Measurements from ENCODE around the gene MIA2.
"Not testable (repeated sequence)": the region's sequence is repeated elsewhere in the genome, so short reads cannot be mapped to it uniquely, and the experiment has no call there.

MIA2 gene

GRCh38 chr14:39230416-39231035 is 3.2 kb upstream of the MIA2 start:
- DNase-seq (ENCODE audit: low spot score): no peak

DNA sequence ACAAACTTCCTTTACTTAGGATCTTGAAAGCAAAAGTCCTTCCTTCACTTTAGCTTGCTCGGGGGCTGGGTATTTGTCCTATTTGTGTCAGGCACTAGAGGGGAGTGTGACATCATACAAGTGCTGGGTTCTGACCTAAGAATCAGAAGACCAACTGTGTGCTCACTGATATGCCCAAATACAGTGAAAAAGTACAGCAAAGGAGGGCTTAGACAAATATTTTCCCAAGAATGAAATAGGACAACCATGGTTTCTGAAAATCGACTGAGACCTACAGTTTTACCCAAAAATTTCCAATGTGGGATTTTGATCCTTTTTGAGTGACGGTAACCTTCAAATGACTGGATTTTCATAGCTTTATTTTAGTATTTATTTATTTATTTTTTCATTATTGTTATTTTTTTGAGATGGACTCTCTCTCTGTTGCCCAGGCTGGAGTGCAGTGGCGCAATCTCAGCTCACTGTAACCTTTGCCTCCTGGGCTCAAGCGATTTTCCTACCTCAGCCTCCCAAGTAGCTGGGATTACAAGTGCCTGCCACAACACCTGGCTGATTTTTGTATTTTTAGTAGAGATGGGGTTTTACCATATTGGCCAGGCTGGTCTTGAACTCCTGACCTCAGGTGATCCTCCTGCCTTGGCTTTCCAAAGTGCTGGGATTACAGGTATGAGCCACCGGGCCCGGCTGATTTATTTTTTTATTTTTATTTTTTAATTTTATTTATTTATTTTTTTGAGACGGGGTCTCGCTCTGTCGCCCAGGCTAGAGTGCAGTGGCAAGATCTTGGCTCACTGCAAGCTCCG is 1.8 kb upstream of the MIA2 start:
- DNase-seq (ENCODE audit: low spot score): peak; percentile 46

GRCh38 chr14:39232554-39233415 is 930 bp upstream of the MIA2 start:
- no peak for DNase-seq (ENCODE audit: low spot score)

- not testable (repeated sequence) for DNase-seq (ENCODE audit: low spot score)
Observed at GRCh38 chr14:39234986-39235385, 1.3 kb downstream of the MIA2 start.

GRCh38 chr14:39235466-39235865 is 1.8 kb downstream of the MIA2 start:
- not testable (repeated sequence) for DNase-seq (ENCODE audit: low spot score)

GRCh38 chr14:39240769-39241168 is 7.1 kb downstream of the MIA2 start:
- no peak for DNase-seq (ENCODE audit: low spot score)

DNA sequence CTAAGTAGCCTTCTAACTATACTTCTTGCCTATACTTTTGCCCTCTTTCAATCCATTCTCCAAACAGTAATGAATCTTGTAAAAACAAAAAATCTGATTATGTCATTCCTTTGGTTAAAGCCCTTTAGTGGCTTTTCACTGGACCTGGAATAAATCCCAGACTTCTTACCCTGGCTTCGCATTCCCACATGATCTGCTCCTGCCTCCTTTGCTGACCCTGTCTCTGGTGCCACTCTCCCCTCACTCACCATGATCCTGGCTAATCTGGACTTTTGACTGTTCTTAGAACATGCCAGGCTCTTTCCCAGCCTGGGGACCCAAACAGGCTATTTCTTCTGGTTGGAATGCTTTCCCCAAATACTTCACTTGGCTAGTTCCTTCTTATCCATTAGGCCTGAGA is 7.9 kb downstream of the MIA2 start:
- DNase-seq (ENCODE audit: low spot score): no peak

- DNase-seq (ENCODE audit: low spot score): no peak
Observed at GRCh38 chr14:39243831-39244230, 10.1 kb downstream of the MIA2 start.

DNA sequence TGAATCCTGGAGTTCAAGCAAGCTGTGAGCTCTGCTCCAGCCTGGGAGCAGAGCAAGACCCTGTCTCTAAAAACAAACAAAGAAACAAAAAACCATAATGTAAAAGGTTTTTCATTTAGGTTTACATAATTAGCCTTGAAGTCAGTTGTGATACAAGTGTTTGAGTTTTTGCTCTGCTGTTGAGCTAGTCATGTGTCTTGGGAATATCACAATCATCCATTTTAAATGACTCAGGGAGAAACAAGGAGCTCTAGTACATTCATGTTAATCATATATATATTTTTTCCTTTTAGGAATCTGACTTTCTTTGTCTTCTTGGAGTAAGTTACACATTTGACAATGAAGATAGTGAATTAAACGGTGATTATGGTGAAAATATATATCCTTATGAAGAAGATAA is 12.9 kb downstream of the MIA2 start:
- no peak for DNase-seq (ENCODE audit: low spot score)

GRCh38 chr14:39247256-39247655 is 13.5 kb downstream of the MIA2 start:
- no peak for DNase-seq (ENCODE audit: low spot score)

GRCh38 chr14:39251547-39251946 is 17.8 kb downstream of the MIA2 start:
- DNase-seq (ENCODE audit: low spot score): no peak

DNA sequence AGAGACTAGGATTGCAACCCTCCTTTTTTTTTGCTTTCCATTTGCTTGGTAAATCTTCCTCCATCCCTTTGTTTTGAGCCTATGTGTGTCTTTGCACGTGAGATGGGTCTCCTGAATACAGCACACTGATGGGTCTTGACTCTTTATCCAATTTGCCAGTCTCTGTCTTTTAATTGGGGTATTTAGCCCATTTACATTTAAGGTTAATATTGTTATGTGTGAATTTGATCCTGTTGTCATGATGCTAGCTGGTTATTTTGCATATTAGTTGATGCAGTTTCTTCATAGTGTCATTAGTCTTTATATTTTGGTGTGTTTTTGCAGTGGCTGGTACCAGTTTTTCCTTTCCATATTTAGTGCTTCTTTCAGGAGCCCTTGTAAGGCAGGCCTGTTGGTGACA is 23.7 kb downstream of the MIA2 start:
- not testable (repeated sequence) for DNase-seq (ENCODE audit: low spot score)

GRCh38 chr14:39258782-39259545 is 25.2 kb downstream of the MIA2 start:
- DNase-seq (ENCODE audit: low spot score): no peak

GRCh38 chr14:39260161-39260560 is 26.4 kb downstream of the MIA2 start:
- DNase-seq (ENCODE audit: low spot score): not testable (repeated sequence)

DNA sequence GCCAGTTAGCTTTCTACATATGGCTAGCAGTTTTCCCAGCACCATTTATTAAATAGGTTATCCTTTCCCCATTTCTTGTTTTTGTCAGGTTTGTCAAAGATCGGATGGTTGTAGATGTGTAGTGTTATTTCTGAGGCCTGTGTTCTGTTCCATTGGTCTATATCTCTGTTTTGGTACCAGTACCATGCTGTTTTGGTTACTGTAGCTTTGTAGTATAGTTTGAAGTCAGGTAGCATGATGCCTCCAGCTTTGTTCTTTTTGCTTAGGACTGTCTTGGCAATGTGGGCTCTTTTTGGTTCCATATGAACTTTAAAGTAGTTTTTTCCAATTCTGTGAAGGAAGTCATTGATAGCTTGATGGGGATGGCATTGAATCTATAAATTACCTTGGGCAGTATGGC is 28.5 kb downstream of the MIA2 start:
- not testable (repeated sequence) for DNase-seq (ENCODE audit: low spot score)

DNA sequence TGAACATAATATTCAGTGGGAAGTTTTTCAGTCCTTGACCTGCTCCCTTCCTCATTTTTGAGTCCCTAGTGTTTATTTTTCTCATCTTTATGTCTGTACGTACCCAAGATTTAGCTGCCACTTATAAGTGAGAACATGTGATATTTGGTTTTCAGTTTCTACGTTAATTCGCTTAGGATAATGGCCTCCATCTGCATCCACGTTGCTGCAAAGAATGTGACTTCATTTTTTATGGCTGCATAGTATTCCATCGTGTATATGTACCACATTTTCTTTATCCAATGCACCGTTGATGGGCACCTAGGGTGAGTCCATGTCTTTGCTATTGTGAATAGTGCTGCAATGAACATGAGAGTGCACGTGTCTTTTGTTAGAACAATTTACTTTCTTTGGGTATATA is 30.3 kb downstream of the MIA2 start:
- no peak for DNase-seq (ENCODE audit: low spot score)

DNA sequence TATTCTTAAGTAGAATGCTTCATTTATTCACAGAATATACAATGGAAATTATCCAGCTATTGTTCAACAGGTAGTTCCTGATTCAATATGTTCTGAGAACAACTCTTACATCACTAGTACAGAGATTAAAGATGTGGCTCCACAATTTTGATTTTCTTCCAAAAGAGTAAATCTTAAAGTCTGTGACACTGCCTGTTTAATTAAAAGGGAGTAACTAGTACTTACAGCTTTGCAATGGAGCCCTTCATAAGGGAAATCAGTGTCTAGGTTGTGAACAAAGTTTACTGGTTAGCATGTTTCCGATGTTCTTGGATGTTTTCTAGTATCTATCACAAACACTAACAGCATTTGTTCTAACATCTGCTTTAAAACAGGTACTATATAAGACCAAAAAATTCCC is 30.8 kb downstream of the MIA2 start:
- DNase-seq (ENCODE audit: low spot score): no peak

DNA sequence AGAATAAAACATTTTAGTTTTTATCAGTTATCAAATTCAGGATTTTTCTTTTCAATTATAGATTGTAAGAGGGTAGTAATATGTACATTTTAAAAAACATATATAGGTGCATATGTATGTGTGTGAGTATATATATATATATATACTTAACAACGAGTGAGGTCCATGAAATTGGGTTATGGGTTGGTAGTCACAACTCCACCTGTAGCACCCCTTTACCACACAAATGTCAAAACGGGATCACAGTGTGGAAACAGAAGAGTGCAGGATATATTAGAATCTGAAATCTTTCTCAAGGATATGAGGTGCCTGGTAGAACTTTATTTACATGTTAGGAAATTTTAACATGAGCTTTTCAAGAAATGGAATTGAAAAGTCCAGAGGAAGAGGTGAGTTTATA is 31.3 kb downstream of the MIA2 start:
- no peak for DNase-seq (ENCODE audit: low spot score)

DNA sequence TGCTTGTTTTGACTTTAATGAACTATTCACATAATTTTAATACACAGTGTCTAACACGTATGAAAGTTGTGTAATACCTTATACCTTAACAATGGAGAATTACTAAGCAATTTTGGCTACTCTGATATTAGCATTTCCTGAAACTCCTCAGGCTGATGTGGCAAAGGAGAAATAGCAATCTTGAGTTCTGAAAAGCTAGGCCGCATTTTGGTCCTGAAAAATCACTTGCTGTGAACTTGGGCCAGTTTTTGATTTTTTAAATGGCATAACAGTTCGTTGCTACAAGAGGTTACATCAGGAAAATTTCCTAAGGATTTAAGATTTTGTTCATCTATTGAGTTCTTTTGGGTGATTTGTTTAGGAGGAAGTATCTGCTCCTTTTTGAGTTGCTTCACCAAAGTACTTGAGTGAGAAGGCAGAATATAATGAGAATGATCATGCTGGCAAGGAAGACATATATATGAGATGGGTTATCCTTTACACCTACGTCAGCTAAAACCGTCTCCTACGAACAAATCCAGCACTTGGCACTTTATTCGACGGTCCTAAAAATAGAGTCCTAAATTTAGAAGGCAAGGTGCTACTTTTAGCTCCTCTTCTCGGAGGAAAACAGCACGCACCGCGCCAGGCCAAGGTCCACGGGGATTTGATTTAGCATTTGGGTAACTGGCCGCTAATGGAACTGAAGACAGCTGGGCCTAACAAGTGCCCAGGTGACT is 32.2 kb downstream of the MIA2 start:
- DNase-seq (ENCODE audit: low spot score): no peak

- DNase-seq (ENCODE audit: low spot score): no peak
Observed at GRCh38 chr14:39266525-39266870, 32.8 kb downstream of the MIA2 start.

DNA sequence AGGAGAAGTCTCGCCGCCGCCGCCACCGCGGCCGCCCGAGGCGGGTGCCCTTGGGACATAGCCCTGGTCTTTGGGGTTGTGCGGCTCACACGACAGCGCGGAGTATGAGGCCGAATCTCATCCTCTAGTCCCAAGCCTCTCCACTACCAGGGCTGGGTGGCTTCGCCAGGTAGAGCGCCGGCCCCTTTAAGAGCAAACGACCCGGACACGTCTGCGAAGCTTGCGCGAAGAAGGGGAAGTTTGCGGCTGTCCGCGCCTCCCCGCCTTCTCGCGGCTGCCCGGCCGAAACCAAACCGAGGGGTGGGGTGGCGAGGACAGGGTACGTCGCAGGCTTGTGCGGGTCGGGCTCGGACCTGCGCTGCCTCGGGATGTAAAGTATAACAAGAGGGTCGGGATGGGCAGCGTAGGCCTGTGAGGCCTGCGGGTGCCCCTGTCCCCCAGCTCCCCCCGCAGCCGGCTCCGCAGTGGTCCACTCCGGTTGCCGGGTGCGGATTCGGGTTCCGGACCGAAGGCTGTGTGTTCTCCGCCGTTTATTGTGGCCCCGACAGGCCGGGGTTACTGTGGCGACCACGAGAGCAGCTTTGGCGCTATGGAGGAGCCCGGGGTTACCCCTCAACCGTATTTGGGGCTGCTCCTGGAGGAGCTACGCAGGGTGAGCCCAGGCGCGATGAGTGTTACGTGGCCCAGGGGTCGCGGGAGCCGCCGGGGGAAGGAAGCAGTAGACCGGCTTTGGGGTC is 33.3 kb downstream of the MIA2 start:
- peak; percentile 73 for DNase-seq (ENCODE audit: low spot score)
